ENCODE measurements around the gene TSPEAR.
A peak's percentile ranks its signal among the peaks of the same experiment; 100 is the strongest.

The TSPEAR gene

GRCh38 chr21:44526096-44526997 is 185.0 kb downstream of the TSPEAR start:
- ChIA-PET CTCF (no interaction called here), POLR2A (no interaction called here)
- DNase-seq (ENCODE audit: extremely low spot score), result no peak
- TF ChIP-seq FOXA1 (IDR thresholded peaks at IDR 0.05), result no peak
- no peak for TF ChIP-seq PKNOX1 (IDR thresholded peaks at IDR 0.05)
- no peak for TF ChIP-seq CTBP1 (IDR thresholded peaks at IDR 0.05; ENCODE audit: borderline replicate concordance)
- TF ChIP-seq ELF4 (IDR thresholded peaks at IDR 0.05), result no peak
- no peak for TF ChIP-seq LEF1 (IDR thresholded peaks at IDR 0.05; ENCODE audit: borderline replicate concordance)
- TF ChIP-seq FOXM1 (IDR thresholded peaks at IDR 0.05; ENCODE audit: borderline replicate concordance), result no peak
- TF ChIP-seq BHLHE40 (IDR thresholded peaks at IDR 0.05; ENCODE audit: borderline replicate concordance), result no peak
- TF ChIP-seq L3MBTL2 (conservative IDR thresholded peaks at IDR 0.05), result no peak
- TF ChIP-seq FOXK2 (IDR thresholded peaks at IDR 0.05), result no peak
- TF ChIP-seq NFRKB (IDR thresholded peaks at IDR 0.05), result no peak
- no peak for TF ChIP-seq ARNT (IDR thresholded peaks at IDR 0.05)
- TF ChIP-seq ZNF384 (IDR thresholded peaks at IDR 0.05), result no peak
- no peak for TF ChIP-seq SP1 (IDR thresholded peaks at IDR 0.05)
- no peak for TF ChIP-seq SUZ12 (IDR thresholded peaks at IDR 0.05)
- no peak for TF ChIP-seq TARDBP (IDR thresholded peaks at IDR 0.05)
- TF ChIP-seq HDGF (IDR thresholded peaks at IDR 0.05; ENCODE audit: borderline replicate concordance), result no peak

GRCh38 chr21:44525391-44526095 is 185.8 kb downstream of the TSPEAR start:
- no peak for TF ChIP-seq NFRKB (IDR thresholded peaks at IDR 0.05)
- no peak for TF ChIP-seq L3MBTL2 (conservative IDR thresholded peaks at IDR 0.05)
- no peak for TF ChIP-seq SP1 (IDR thresholded peaks at IDR 0.05)
- TF ChIP-seq LEF1 (IDR thresholded peaks at IDR 0.05; ENCODE audit: borderline replicate concordance), result no peak
- TF ChIP-seq CTBP1 (IDR thresholded peaks at IDR 0.05; ENCODE audit: borderline replicate concordance), result no peak
- no peak for TF ChIP-seq ZNF384 (IDR thresholded peaks at IDR 0.05)
- TF ChIP-seq FOXA1 (IDR thresholded peaks at IDR 0.05), result no peak
- no peak for TF ChIP-seq FOXM1 (IDR thresholded peaks at IDR 0.05; ENCODE audit: borderline replicate concordance)
- TF ChIP-seq SUZ12 (IDR thresholded peaks at IDR 0.05), result no peak
- no peak for TF ChIP-seq TARDBP (IDR thresholded peaks at IDR 0.05)
- TF ChIP-seq BHLHE40 (IDR thresholded peaks at IDR 0.05; ENCODE audit: borderline replicate concordance), result no peak
- TF ChIP-seq FOXK2 (IDR thresholded peaks at IDR 0.05), result no peak
- no peak for TF ChIP-seq PKNOX1 (IDR thresholded peaks at IDR 0.05)
- TF ChIP-seq ARNT (IDR thresholded peaks at IDR 0.05), result no peak
- no peak for TF ChIP-seq HDGF (IDR thresholded peaks at IDR 0.05; ENCODE audit: borderline replicate concordance)
- ChIA-PET CTCF (no interaction called here), POLR2A (no interaction called here)
- no peak for DNase-seq (ENCODE audit: extremely low spot score)

- TF ChIP-seq HDGF (IDR thresholded peaks at IDR 0.05; ENCODE audit: borderline replicate concordance) (no peak), PKNOX1 (IDR thresholded peaks at IDR 0.05) (no peak), CTBP1 (IDR thresholded peaks at IDR 0.05; ENCODE audit: borderline replicate concordance) (0 out of 2 replicates have a peak, but pooled peaks have one; percentile 13), SUZ12 (IDR thresholded peaks at IDR 0.05) (no peak), ELF4 (IDR thresholded peaks at IDR 0.05) (no peak), ZNF384 (IDR thresholded peaks at IDR 0.05) (no peak)
- POLR2A ChIA-PET, result no interaction called here
- CTCF ChIA-PET, result no interaction called here
- no peak for DNase-seq (ENCODE audit: extremely low spot score)
Observed at GRCh38 chr21:44524414-44525371, 186.7 kb downstream of the TSPEAR start.

GRCh38 chr21:44523567-44524413 is 187.6 kb downstream of the TSPEAR start:
- DNase-seq (ENCODE audit: extremely low spot score), result no peak
- ChIA-PET POLR2A (no interaction called here), CTCF (no interaction called here)
- TF ChIP-seq TARDBP (IDR thresholded peaks at IDR 0.05) (no peak), FOXM1 (IDR thresholded peaks at IDR 0.05; ENCODE audit: borderline replicate concordance) (no peak), CTBP1 (IDR thresholded peaks at IDR 0.05; ENCODE audit: borderline replicate concordance) (no peak), SUZ12 (IDR thresholded peaks at IDR 0.05) (no peak), FOXK2 (IDR thresholded peaks at IDR 0.05) (no peak), SP1 (IDR thresholded peaks at IDR 0.05) (no peak)

Measured in HEK293T (cell line).